CD4-positive, alpha-beta T cell treated with Interleukin-4 for 1 hour (primary cell): ENCODE data around the gene EDN2.

Experiments used
- DNase-seq, 2 donors: peaks; one replicate each; pipeline ENCODE4 v3.0.0-alpha.2; 2020 to 2022

EDN2 gene

GRCh38 chr1:41461790-41462679 lies 22.4 kb downstream of the EDN2 start:
- no peak for DNase-seq

DNA sequence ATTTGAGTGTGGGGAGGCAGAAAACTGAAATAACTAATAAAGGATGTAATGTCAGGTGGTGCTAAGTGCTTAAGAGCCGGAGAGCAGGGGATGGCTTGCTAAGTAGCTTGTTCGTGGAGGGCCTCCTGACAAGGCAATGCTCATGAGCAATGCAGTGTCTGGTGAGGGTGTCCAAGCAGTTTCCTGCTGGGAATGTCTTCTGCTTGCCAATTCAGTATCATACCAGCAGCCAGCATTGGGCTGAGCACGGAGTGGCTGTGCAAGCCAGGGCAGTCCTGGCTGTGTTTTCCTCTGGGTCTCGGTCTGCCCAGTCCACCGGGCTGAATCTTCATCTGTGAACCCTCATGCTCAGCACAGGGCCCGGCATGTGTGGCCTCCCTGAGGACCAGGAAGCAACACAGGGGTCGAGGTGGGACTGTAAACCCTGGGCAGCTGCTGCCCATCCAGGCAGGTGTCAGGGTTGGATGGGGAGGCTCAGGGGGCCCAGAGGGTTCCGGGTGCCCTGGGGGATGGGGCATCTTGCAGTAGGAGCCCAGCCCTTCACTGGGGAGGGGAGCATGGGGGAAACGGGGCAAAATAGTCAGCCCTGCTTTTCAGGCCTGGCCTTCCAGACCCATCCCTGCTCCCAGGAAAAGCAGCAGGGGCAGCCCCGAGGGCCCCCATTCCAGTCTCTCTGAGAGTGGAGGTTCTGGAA lies 27.5 kb downstream of the EDN2 start:
- DNase-seq = no peak

- DNase-seq = no peak
Observed at GRCh38 chr1:41455479-41456332, 28.8 kb downstream of the EDN2 start.

DNA sequence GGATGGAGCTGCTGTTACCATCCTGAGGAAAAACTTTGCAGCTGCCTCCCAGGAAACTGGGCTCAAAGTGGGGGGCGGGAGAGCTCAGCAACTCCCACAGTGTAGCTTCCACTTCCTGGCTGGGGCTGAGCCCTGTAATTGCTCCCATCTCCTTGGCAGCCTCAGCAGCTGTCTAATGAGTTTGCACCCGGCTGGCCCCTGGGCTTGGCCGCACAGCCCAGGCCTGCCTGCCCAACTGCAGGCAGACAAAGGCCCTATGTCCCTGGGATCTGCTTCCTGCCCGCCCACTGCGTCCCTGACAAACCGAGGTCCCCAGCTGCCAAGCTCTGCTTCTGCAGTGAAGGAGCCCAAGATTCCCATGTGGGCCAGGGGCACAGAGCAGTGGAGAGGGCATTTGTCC lies 30.1 kb downstream of the EDN2 start:
- DNase-seq = no peak

DNA sequence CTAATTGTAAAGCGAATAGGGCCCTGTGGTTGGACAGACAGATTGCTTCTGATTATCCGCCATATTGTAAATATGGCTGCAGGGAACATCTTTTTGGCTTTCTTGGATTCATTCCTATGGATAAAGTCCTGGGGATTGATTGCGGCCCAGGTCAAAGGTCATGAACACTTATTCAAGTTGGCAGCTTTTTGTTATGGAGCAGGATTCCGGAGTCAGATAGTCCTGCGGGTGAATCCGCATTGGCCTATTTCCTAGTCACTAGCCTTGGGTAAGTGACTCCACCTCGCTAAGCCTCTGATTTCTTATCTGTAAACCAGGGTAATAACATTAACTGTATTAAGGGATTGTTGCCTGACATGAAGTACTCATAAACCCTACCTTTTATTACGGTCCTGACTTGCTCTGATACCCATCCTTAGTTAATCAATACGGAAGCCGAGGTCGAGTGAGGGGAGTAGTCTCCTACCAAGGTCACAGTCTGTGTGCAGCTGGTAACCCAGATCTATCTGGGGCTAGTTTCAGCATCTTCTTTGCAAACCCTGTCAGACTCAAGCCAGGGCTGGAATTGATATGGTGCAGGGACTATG lies 31.7 kb downstream of the EDN2 start:
- no peak for DNase-seq

DNA sequence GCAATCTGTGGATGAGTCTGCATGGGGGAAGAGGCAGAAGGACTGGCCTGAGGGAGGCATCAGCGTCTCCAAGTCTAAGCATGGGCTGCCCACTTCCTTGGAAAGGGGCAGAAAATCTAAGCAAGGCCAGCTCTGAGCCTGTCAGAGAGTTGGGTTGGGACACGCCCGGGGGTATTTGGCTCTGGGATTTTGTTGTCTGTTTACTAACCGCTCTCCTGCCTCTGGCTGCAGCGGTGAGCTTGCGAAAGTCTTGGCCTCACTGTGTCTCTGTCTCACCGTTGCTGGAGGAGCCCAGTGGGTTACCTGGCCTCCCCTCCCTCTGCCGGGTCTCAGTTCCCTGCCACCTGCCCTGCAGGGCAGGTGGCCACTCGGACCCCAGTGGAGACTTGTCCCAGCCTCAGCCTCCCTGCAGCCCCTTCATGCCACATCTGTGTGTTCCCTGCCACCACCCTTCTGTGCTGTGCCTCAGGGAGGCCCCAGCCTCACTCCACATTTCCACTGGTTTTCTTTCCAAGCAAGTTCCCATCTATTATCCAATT lies 33.7 kb downstream of the EDN2 start:
- no peak for DNase-seq

DNA sequence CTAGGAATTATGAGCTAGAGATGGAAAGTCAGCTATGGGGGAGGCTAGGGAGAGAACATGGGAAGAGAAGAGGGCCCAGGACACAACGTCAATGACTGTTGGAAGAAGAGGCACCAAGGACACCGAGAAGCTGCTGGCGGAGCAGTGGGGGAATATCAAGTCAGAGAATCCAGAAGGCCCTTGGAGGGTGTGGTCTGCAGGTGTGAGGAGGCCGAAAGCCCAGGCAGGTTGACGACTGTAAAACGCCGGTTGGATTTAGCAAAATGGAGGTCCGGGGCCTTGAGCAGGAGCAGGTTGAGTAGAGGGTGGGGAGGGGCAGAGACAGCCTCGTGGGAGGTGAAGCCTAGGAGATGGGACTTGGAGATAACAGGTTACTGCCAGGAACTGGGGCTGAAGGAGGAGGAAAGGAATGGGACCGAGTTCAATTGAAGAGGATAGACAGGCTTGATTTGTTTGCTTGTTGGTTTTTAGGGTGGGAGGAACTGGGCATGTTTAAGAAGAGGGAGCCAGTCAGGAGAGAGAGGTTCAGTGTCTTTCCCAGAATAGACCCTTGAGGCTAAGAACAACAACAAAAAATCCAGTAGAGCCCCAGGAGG lies 35.1 kb downstream of the EDN2 start:
- no peak for DNase-seq

GRCh38 chr1:41448821-41449220 lies 35.7 kb downstream of the EDN2 start:
- no peak for DNase-seq

- DNase-seq = no peak
Observed at GRCh38 chr1:41447995-41448770, 36.3 kb downstream of the EDN2 start.

DNA sequence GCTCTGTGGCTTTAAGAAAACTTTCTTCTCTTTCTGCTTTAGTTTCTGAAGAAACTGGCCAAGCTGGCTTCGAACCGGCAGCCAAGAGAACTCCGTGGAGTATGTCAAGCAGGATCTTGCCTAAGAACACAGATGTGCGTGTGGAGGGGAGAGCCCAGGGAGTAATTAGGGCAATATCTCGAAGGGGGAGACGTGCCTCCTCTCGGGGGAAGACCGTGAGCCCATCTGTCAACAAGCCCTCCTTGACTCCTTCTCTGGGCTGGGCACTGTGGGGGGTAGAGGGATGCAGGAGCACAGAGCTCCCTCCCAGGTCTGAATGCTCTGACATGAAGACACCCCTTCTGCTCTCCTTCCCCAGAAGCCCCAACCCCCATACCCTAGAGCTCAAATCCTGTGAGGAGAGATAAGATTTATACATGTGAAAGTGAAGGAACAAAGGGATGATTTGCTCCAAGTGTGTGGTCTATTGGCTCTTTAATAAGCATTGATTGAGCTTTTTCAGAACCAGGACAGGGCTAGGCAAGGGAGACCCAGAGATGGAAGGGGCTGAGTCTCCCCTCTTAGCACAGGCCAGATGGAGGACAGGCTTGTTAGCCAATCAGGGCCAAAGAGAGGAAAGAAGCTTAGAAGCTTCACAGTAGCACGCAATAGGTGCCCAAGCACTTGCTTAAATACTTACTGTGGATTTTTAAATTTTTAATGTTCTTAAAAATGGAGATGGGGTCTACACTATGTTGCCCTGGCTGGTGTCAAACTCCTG lies 37.5 kb downstream of the EDN2 start:
- no peak for DNase-seq

DNA sequence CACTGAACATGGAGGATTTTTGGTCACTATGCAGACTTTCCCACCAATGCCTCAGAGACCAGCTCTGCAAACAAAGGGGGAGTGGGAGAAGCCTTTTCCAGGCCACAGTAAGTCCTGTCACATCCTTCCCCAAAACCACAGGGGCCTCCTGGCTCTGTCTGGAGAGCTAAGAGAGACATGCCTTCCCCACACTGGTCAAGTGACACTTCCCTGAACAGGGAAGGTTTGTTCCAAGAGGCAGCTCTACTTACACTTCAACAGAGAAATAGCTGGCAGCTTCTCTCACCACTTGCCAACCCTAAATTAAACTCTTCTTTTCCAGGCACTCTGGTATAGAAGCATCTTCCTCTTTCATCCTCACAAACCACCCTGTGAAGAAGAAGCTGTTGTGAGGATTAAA lies 39.7 kb downstream of the EDN2 start:
- no peak for DNase-seq

DNA sequence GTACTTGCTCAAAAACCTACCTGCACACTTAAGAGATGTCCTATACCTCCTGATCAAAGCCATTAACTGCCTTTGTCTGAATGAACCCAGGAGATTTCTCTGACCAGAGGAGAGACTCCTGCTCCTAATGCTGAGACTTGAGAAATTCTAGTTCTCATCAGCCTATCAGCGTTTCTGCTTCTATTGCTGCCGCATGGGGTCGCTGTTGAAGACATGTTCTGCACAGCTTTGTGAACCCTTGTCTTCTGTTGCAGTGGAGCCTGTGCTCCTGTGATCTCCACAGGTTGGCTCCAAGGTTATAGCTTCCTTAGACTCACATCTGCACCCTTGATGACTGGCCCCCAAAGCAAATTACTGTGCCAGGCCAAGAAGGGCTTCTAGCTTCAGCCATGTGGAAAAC lies 40.2 kb downstream of the EDN2 start:
- DNase-seq = no peak

DNA sequence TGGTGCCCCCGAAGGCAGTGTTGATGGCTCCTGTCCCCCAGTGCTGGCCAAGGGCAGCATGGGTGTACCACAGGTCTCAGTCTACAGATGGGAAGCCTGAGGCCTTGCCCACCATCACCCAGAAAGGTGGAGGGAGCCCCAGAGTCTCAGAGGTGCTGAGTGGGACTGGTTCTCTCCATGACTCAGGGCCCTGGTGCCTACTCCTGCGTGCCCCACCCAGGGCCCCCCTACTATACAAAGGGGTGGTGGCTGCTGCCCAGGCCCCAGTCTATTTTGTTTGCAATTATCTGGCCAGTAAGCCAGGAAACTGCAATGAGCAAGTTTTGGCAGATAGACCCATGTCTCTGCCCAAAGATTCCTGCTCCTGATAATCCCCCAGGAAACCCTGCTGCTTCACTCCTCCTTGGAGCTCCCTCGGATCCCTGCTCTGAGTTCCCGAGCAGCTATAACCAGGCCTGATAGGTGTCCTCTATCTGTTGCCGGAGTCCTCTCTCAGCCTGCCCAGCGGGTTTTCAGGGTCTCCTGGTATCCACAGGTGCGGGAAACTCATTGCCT lies 41.7 kb downstream of the EDN2 start:
- no peak for DNase-seq

- no peak for DNase-seq
Observed at GRCh38 chr1:41440321-41441085, 44.0 kb downstream of the EDN2 start.

DNA sequence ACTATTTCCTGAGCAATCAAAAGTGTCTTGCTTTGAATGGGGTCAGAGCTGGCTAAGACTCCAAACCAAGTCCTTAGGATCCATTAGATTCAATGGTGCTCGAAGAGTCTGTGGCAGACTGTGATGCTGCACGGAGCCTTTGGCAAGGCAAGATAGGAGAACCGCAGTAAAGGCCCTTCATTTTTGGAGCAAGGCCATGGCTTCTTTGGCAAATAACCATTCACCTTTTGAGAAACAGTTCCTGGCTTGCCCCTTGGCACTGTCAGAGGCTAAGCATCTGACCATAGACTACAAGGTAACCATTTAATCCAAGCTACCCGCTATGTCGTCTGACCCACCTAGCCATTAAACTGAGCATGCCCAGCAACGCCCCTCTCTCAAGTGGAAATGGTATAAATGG lies 45.2 kb downstream of the EDN2 start:
- DNase-seq = no peak

- no peak for DNase-seq
Observed at GRCh38 chr1:41438711-41439110, 45.8 kb downstream of the EDN2 start.

DNA sequence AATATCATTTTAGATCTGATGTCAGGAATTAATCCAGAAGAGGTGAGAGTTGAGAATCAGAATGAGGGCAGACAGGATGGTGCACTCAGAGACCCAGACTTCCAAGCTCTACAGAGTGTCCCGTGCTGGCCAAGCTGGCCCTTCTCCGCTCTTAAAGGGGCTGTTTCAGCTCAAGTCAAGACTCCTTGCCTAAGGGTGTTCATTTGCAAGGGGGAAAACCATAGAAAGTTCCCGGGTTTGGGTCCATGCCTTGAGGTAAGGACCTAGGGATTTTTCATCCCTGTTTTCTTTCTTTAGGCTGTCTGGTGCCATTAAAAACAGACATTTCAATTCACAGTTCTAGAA lies 47.5 kb downstream of the EDN2 start:
- DNase-seq = no peak

GRCh38 chr1:41436281-41437010 lies 48.0 kb downstream of the EDN2 start:
- no peak for DNase-seq

GRCh38 chr1:41435570-41436178 lies 48.8 kb downstream of the EDN2 start:
- no peak for DNase-seq
